Measurements from ENCODE around the gene PRKCH. TPM values are rescaled to one million over a fixed set of nuclear protein-coding genes. Genes with fewer than 3 reads are reported as not detected.

The PRKCH gene
- total RNA-seq, 2 experiments from 2014 or later = 0.85 to 2.3 TPM

GRCh38 chr14:61549425-61549824 lies 228.0 kb downstream of the PRKCH start:
- H2AFZ ChIP-seq (ENCODE audit: low read length) = no peak overlapping the region
- intact Hi-C loops (cut with micrococcal nuclease; ENCODE audit: unreplicated experiment) = no loop called here
- H3K9me3 ChIP-seq (ENCODE audit: low read length) = no peaks in the 10 kb centered on the region
- no peaks in the 10 kb centered on the region for H3K36me3 ChIP-seq (ENCODE audit: insufficient read depth, low read length)
- H3K4me2 ChIP-seq (ENCODE audit: low read length) = no peak overlapping the region
- no peaks in the 10 kb centered on the region for H4K20me1 ChIP-seq (ENCODE audit: insufficient read depth, low read length)
- H3K79me2 ChIP-seq (ENCODE audit: insufficient read depth, low read depth, low read length) = no peaks in the 10 kb centered on the region
- ChIA-PET POLR2A (no interaction called here), CTCF (ENCODE audit: unreplicated experiment) (interaction anchor here (0.9 to 1.0 kb wide), 2 partner anchors 141 to 171 kb away, joined by 3 read pairs; no protein-coding TSS in a partner anchor)
- H3K4me3 ChIP-seq (ENCODE audit: low read depth, low read length, poor library complexity, severe bottlenecking) = no peak overlapping the region
- H3K4me1 ChIP-seq (ENCODE audit: insufficient read depth, low read length, poor library complexity, severe bottlenecking) = peaks cover 44% of the 10 kb centered on the region
- DNase-seq (ENCODE audit: low spot score) = no peak
- no peaks in the 10 kb centered on the region for H3K9me2 ChIP-seq (ENCODE audit: insufficient read depth, low read length)
- no peak for TF ChIP-seq CTCF (conservative IDR thresholded peaks at IDR 0.05; ENCODE audit: low read length)
- TF ChIP-seq EZH2phosphoT487 (IDR thresholded peaks at IDR 0.05; ENCODE audit: borderline replicate concordance, low read depth, low read length) = no peak
- no TSS peak for BruUV-seq (replicated peaks)
- no peak overlapping the region for H3K27ac ChIP-seq (ENCODE audit: low read depth, low read length, poor library complexity, severe bottlenecking)

DNA sequence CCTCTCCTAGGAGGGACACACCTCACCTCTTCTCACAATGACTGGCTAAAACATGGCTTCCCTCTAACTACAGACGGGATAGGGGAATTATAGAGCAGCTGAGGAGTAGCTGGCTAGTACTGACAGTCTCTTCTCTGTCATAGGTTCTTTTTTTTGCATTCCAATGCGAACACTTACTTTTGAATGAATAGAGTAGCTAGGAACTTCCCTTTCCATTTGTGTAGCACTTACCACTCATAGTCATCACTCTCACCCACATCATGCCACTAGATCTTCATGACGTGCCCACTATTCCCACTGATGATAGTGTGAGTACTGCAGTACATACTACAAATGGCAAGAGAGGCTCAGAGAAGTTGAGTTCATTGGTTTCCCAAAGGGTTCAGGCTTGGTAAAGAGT lies 230.0 kb downstream of the PRKCH start:
- H3K4me3 ChIP-seq (ENCODE audit: low read depth, low read length, poor library complexity, severe bottlenecking) = no peak overlapping the region
- H3K4me2 ChIP-seq (ENCODE audit: low read length) = no peak overlapping the region
- H3K9me3 ChIP-seq (ENCODE audit: low read length) = no peaks in the 10 kb centered on the region
- intact Hi-C loops (cut with micrococcal nuclease; ENCODE audit: unreplicated experiment) = no loop called here
- no peaks in the 10 kb centered on the region for H3K9me2 ChIP-seq (ENCODE audit: insufficient read depth, low read length)
- ChIA-PET POLR2A (interaction anchor here (0.6 to 5.2 kb wide), 17 partner anchors 9 to 765 kb away, joined by 3 to 64 read pairs (median 3); partner anchors contain the start of genes HIF1A and SNAPC1), CTCF (ENCODE audit: unreplicated experiment) (interaction anchor here (0.6 to 1.2 kb wide), 3 partner anchors 17 to 58 kb away, joined by 3 read pairs; no protein-coding TSS in a partner anchor)
- DNase-seq (ENCODE audit: low spot score) = no peak
- no TSS peak for BruUV-seq (replicated peaks)
- no peaks in the 10 kb centered on the region for H3K79me2 ChIP-seq (ENCODE audit: insufficient read depth, low read depth, low read length)
- no peak for TF ChIP-seq EZH2phosphoT487 (IDR thresholded peaks at IDR 0.05; ENCODE audit: borderline replicate concordance, low read depth, low read length)
- TF ChIP-seq CTCF (conservative IDR thresholded peaks at IDR 0.05; ENCODE audit: low read length) = no peak
- H3K27ac ChIP-seq (ENCODE audit: low read depth, low read length, poor library complexity, severe bottlenecking) = peak overlapping the region; percentile 83
- H4K20me1 ChIP-seq (ENCODE audit: insufficient read depth, low read length) = no peaks in the 10 kb centered on the region
- H3K36me3 ChIP-seq (ENCODE audit: insufficient read depth, low read length) = no peaks in the 10 kb centered on the region
- H2AFZ ChIP-seq (ENCODE audit: low read length) = peak overlapping the region; percentile 13; the same call in 1 of the 2 replicates
- H3K4me1 ChIP-seq (ENCODE audit: insufficient read depth, low read length, poor library complexity, severe bottlenecking) = peaks cover 54% of the 10 kb centered on the region

DNA sequence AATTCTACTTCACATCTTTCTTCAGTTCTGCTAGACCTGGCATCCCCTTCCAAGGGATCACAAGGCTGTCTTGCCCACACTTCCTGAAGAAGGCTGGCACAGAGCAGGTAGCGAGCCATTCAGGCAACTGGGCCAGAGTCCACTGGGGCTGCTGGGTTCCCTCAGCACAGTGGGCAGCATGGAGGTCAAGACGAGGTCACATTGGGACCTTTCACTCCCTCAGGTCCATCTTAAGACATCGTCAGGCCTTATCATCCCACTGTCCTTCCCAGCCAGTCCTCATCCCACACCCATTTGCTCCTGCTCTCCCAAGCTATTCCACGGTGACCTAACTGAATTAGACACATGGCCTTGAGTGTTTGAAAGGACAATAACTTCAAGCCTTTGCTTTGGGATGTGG lies 230.9 kb downstream of the PRKCH start:
- TF ChIP-seq CTCF (conservative IDR thresholded peaks at IDR 0.05; ENCODE audit: low read length) = no peak
- no peak for TF ChIP-seq EZH2phosphoT487 (IDR thresholded peaks at IDR 0.05; ENCODE audit: borderline replicate concordance, low read depth, low read length)
- BruUV-seq (replicated peaks) = no TSS peak
- peak overlapping the region; percentile 70 for H3K4me2 ChIP-seq (ENCODE audit: low read length)

More for the DNA sequence above, 230.9 kb downstream of the PRKCH start:
- H3K27ac ChIP-seq (ENCODE audit: low read depth, low read length, poor library complexity, severe bottlenecking) = peak overlapping the region; percentile 83
- intact Hi-C loops (cut with micrococcal nuclease; ENCODE audit: unreplicated experiment) = loop anchor here (1.0 kb wide), 1 partner anchor 92 kb away; no protein-coding TSS in a partner anchor
- H3K9me3 ChIP-seq (ENCODE audit: low read length) = no peaks in the 10 kb centered on the region
- H3K9me2 ChIP-seq (ENCODE audit: insufficient read depth, low read length) = no peaks in the 10 kb centered on the region
- H3K4me1 ChIP-seq (ENCODE audit: insufficient read depth, low read length, poor library complexity, severe bottlenecking) = peaks cover 54% of the 10 kb centered on the region
- ChIA-PET CTCF (ENCODE audit: unreplicated experiment) (interaction anchor here (1.0 kb wide), 1 partner anchor 46 kb away, joined by 3 read pairs; no protein-coding TSS in a partner anchor), POLR2A (interaction anchor here (0.9 to 5.2 kb wide), 18 partner anchors 12 to 212 kb away, joined by 3 to 64 read pairs (median 4); partner anchors contain the start of genes HIF1A and SNAPC1)
- H3K36me3 ChIP-seq (ENCODE audit: insufficient read depth, low read length) = no peaks in the 10 kb centered on the region
- no peaks in the 10 kb centered on the region for H3K79me2 ChIP-seq (ENCODE audit: insufficient read depth, low read depth, low read length)
- peak overlapping the region; percentile 48; the same call in 1 of the 2 replicates for H2AFZ ChIP-seq (ENCODE audit: low read length)
- no peak for DNase-seq (ENCODE audit: low spot score)
- peak overlapping the region; percentile 52 for H3K4me3 ChIP-seq (ENCODE audit: low read depth, low read length, poor library complexity, severe bottlenecking)
- H4K20me1 ChIP-seq (ENCODE audit: insufficient read depth, low read length) = no peaks in the 10 kb centered on the region
